HEK293 (cell line): ENCODE results near the gene GALE.

Experiments used
- CTCF ChIA-PET: fragments of 350-600 bp; formaldehyde crosslinking; extraction: SDS; loops from one replicate; lab custom pipeline; 2021; ENCODE audit warnings: antibody characterized with exemption; lab: Yijun Ruan, JAX
- POLR2A ChIA-PET: fragments of 300-600 bp; formaldehyde crosslinking; extraction: SDS; loops from one replicate; lab custom pipeline; 2020; ENCODE audit warnings: antibody characterized with exemption, inconsistent platforms; lab: Yijun Ruan, JAX
- H3K27ac ChIP-seq: fragments of 200-500 bp; sonication (Bioruptor generic); 2 replicates; pipeline ENCODE4 v1.5.1; 2014; ENCODE audit warnings: low read depth, low read length, control low read depth, inconsistent platforms; ENCODE audit errors: extremely low read depth
- H3K36me3 ChIP-seq, 2 experiments: fragments of 200-500 bp in 1 of 2; sonication (Bioruptor generic) in 1 of 2; 1 replicate in 1 of 2; 2 replicates in 1 of 2; pipeline ENCODE4 v1.5.1; 2014 to 2017; ENCODE audit warnings: inconsistent platforms in 2 of 2, low read length in 2 of 2; ENCODE audit not compliant: control insufficient read depth in 2 of 2, insufficient read depth in 1 of 2
- H3K4me1 ChIP-seq: fragments of 200-500 bp; sonication (Bioruptor generic); 2 replicates; pipeline ENCODE4 v1.5.1; 2014; ENCODE audit warnings: mild to moderate bottlenecking, low read length, inconsistent platforms; ENCODE audit not compliant: control insufficient read depth, insufficient read depth
- H3K4me3 ChIP-seq: 2 replicates; pipeline ENCODE4 v1.5.1; 2011; ENCODE audit warnings: low read depth, mild to moderate bottlenecking, control low read depth, low read length, moderate library complexity
- H3K9me3 ChIP-seq: fragments of 200-500 bp; sonication (Bioruptor generic); 2 replicates; pipeline ENCODE4 v1.5.1; 2014; ENCODE audit warnings: low read depth, low read length, inconsistent platforms; ENCODE audit not compliant: control insufficient read depth, insufficient read depth
- GLIS2 ChIP-seq: fragments of 450-650 bp; formaldehyde crosslinking; IDR thresholded peaks from 2 replicates; pipeline ENCODE4 v1.5.1; 2016; ENCODE audit warnings: missing biosample characterization, missing genetic modification characterization
- HOXD13 ChIP-seq: sonication (generic); formaldehyde crosslinking; IDR thresholded peaks from 2 replicates; pipeline ENCODE4 v1.8.0; 2022; ENCODE audit warnings: missing genetic modification reagents, borderline replicate concordance
- INSM2 ChIP-seq: fragments of 450-650 bp; formaldehyde crosslinking; IDR thresholded peaks from 2 replicates; pipeline ENCODE4 v1.5.1; 2016; ENCODE audit warnings: missing biosample characterization, missing genetic modification characterization
- KLF8 ChIP-seq: fragments of 450-650 bp; formaldehyde crosslinking; IDR thresholded peaks from 2 replicates; pipeline ENCODE4 v1.5.1; 2016; ENCODE audit warnings: missing biosample characterization, missing genetic modification characterization
- KLF9 ChIP-seq: fragments of 450-650 bp; formaldehyde crosslinking; IDR thresholded peaks from 2 replicates; pipeline ENCODE4 v1.5.1; 2016; ENCODE audit warnings: missing biosample characterization, missing genetic modification characterization, low read depth
- PATZ1 ChIP-seq: fragments of 450-650 bp; formaldehyde crosslinking; IDR thresholded peaks from 2 replicates; pipeline ENCODE4 v1.5.1; 2016; ENCODE audit warnings: missing biosample characterization, missing genetic modification characterization
- TRIM28 ChIP-seq: IDR thresholded peaks from 2 replicates; pipeline ENCODE4 v1.6.1; 2011; ENCODE audit warnings: low read length, control low read depth, borderline replicate concordance
- ZBTB11 ChIP-seq: fragments of 450-650 bp; formaldehyde crosslinking; conservative IDR thresholded peaks from 2 replicates; pipeline ENCODE4 v1.5.1; 2016; ENCODE audit warnings: low read depth, missing biosample characterization, missing genetic modification characterization
- ZBTB17 ChIP-seq: fragments of 450-650 bp; formaldehyde crosslinking; IDR thresholded peaks from 2 replicates; pipeline ENCODE4 v1.5.1; 2016; ENCODE audit warnings: missing biosample characterization, missing genetic modification characterization
- ZBTB20 ChIP-seq: fragments of 450-650 bp; formaldehyde crosslinking; IDR thresholded peaks from 2 replicates; pipeline ENCODE4 v1.5.1; 2016; ENCODE audit warnings: missing biosample characterization, missing genetic modification characterization
- ZBTB44 ChIP-seq: fragments of 450-650 bp; IDR thresholded peaks from 2 replicates; pipeline ENCODE4 v1.5.1; 2018; ENCODE audit warnings: missing biosample characterization, mild to moderate bottlenecking, missing genetic modification characterization
- ZBTB6 ChIP-seq: fragments of 450-650 bp; formaldehyde crosslinking; IDR thresholded peaks from 2 replicates; pipeline ENCODE4 v1.5.1; 2017; ENCODE audit warnings: missing biosample characterization, missing genetic modification characterization
- ZFHX2 ChIP-seq: fragments of 450-650 bp; formaldehyde crosslinking; conservative IDR thresholded peaks from 2 replicates; pipeline ENCODE4 v1.5.1; 2016; ENCODE audit warnings: missing biosample characterization, missing genetic modification characterization
- ZNF112 ChIP-seq: fragments of 450-650 bp; formaldehyde crosslinking; IDR thresholded peaks from 2 replicates; pipeline ENCODE4 v1.5.0; 2017; ENCODE audit warnings: missing biosample characterization, missing genetic modification characterization
- ZNF132 ChIP-seq: fragments of 450-650 bp; formaldehyde crosslinking; IDR thresholded peaks from 2 replicates; pipeline ENCODE4 v1.5.1; 2017; ENCODE audit warnings: missing biosample characterization, missing genetic modification characterization, borderline replicate concordance
- ZNF37A ChIP-seq: fragments of 450-650 bp; IDR thresholded peaks from 2 replicates; pipeline ENCODE4 v1.5.1; 2018; ENCODE audit warnings: missing biosample characterization, missing genetic modification characterization
- ZNF404 ChIP-seq: fragments of 450-650 bp; formaldehyde crosslinking; IDR thresholded peaks from 2 replicates; pipeline ENCODE4 v1.5.1; 2017; ENCODE audit warnings: missing biosample characterization, missing genetic modification characterization
- ZNF473 ChIP-seq: fragments of 450-650 bp; formaldehyde crosslinking; IDR thresholded peaks from 2 replicates; pipeline ENCODE4 v1.5.1; 2017; ENCODE audit warnings: missing biosample characterization, missing genetic modification characterization
- ZNF585B ChIP-seq: fragments of 450-650 bp; formaldehyde crosslinking; IDR thresholded peaks from 2 replicates; pipeline ENCODE4 v1.5.1; 2016; ENCODE audit warnings: missing biosample characterization, missing genetic modification characterization
- ZNF629 ChIP-seq: fragments of 450-650 bp; formaldehyde crosslinking; IDR thresholded peaks from 2 replicates; pipeline ENCODE4 v1.5.1; 2017; ENCODE audit warnings: missing biosample characterization, missing genetic modification characterization
- ZNF660 ChIP-seq: fragments of 450-650 bp; IDR thresholded peaks from 2 replicates; pipeline ENCODE4 v1.5.1; 2018; ENCODE audit warnings: missing biosample characterization, mild to moderate bottlenecking, missing genetic modification characterization
- ZNF692 ChIP-seq: fragments of 450-650 bp; formaldehyde crosslinking; IDR thresholded peaks from 2 replicates; pipeline ENCODE4 v1.5.1; 2016; ENCODE audit warnings: missing biosample characterization, missing genetic modification characterization
- ZSCAN30 ChIP-seq: fragments of 450-650 bp; IDR thresholded peaks from 2 replicates; pipeline ENCODE4 v1.5.1; 2018; ENCODE audit warnings: missing biosample characterization, mild to moderate bottlenecking, missing genetic modification characterization, moderate library complexity
- ZXDB ChIP-seq: fragments of 450-650 bp; formaldehyde crosslinking; IDR thresholded peaks from 2 replicates; pipeline ENCODE4 v1.5.1; 2016; ENCODE audit warnings: missing biosample characterization, missing genetic modification characterization

The GALE gene

GRCh38 chr1:23777979-23778814 lies 22.4 kb downstream of the GALE start, which contains the start of gene PITHD1:
TSS of gene PITHD1 (plus strand) at chr1:23778418. CDS start at chr1:23778516, 98 bp downstream.
- Histone ChIP-seq H3K4me1 (peaks cover 7% of the 10 kb centered on the region; the same call in 1 of the 2 replicates), H3K4me3 (peak within 1 kb of the TSS; percentile 95), H3K36me3 (peaks cover 21 to 32% of the 10 kb centered on the region in 2 experiments), H3K27ac (peak within 1 kb of the TSS; percentile 80), H3K9me3 (no peaks in the 10 kb centered on the region)
- ChIA-PET POLR2A (interaction anchor here (0.6 to 5.7 kb wide), 18 partner anchors 10 to 637 kb away, joined by 3 to 101 read pairs (median 5); partner anchors contain the start of genes ELOA, FUCA1, GALE and HMGCL), CTCF (interaction anchor here (0.6 to 0.9 kb wide), 3 partner anchors 33 to 138 kb away, joined by 3 read pairs; no protein-coding TSS in a partner anchor)
- TF ChIP-seq KLF8: peak; percentile 54; the same call in 1 of the 2 replicates
- TF ChIP-seq ZFHX2 (tag by site-specific recombination): peak; percentile 61
- 0 out of 2 replicates have a peak, but pooled peaks have one; percentile 27 for TF ChIP-seq INSM2
- TF ChIP-seq ZNF473: no peak
- 0 out of 2 replicates have a peak, but pooled peaks have one; percentile 40 for TF ChIP-seq PATZ1 (tag by site-specific recombination)
- no peak for TF ChIP-seq ZNF585B
- TF ChIP-seq ZNF629 (tag by site-specific recombination): peak; percentile 72
- peak; percentile 84 for TF ChIP-seq ZBTB17
- peak; percentile 82 for TF ChIP-seq ZNF660 (tag by site-specific recombination)
- TF ChIP-seq ZXDB: peak; percentile 54; the same call in 1 of the 2 replicates
- TF ChIP-seq ZNF692 (tag by site-specific recombination): peak; percentile 63; the same call in 1 of the 2 replicates
- TF ChIP-seq KLF9 (tag by site-specific recombination): 0 out of 2 replicates have a peak, but pooled peaks have one; percentile 8
- TF ChIP-seq ZNF132 (tag by site-specific recombination): no peak
- TF ChIP-seq ZSCAN30: peak; percentile 46; the same call in 1 of the 2 replicates
- no peak for TF ChIP-seq ZNF37A
- no peak for TF ChIP-seq ZNF112 (tag by site-specific recombination)
- peak; percentile 70 for TF ChIP-seq ZBTB20
- TF ChIP-seq TRIM28: peak; percentile 51; the same call in 1 of the 2 replicates
- TF ChIP-seq ZBTB6 (tag by site-specific recombination): 0 out of 2 replicates have a peak, but pooled peaks have one; percentile 22
- TF ChIP-seq ZBTB11: peak; percentile 55; the same call in 1 of the 2 replicates
- no peak for TF ChIP-seq HOXD13
- no peak for TF ChIP-seq ZNF404 (tag by site-specific recombination)
- peak; percentile 36; the same call in 1 of the 2 replicates for TF ChIP-seq ZBTB44
- TF ChIP-seq GLIS2: peak; percentile 16; the same call in 1 of the 2 replicates
